Natural killer cell (primary cell): ENCODE results near the gene POR. TPM values are rescaled to one million over a fixed set of nuclear protein-coding genes. Genes with fewer than 3 reads are reported as not detected.

Experiments used
- ATAC-seq, 3 donors: fragments of 150-1000 bp in 2 of 3; fragments of 200-7000 bp in 1 of 3; cut with Tn5 transposase; 1 replicate in 1 of 3; 2 replicates in 2 of 3; pipeline ENCODE4 v1.10.0; 2021; ENCODE audit warnings: mild to moderate bottlenecking in 2 of 3, moderate library complexity in 2 of 3
- DNase-seq, 2 donors: peaks; one replicate each; pipeline versions ENCODE4 v3.0.0 to v3.0.0-alpha.2; 2013 to 2021; ENCODE audit warnings: mixed read lengths in 1 of 2
- H3K27ac ChIP-seq: one replicate; pipeline ENCODE4 v1.5.1; 2013; ENCODE audit warnings: mild to moderate bottlenecking, low read length
- H3K27me3 ChIP-seq: one replicate; pipeline ENCODE4 v1.6.1; 2013; ENCODE audit warnings: low read length; ENCODE audit not compliant: control insufficient read depth, insufficient read depth
- H3K36me3 ChIP-seq: one replicate; pipeline ENCODE4 v1.6.1; 2013; ENCODE audit warnings: low read length; ENCODE audit not compliant: control insufficient read depth, insufficient read depth
- H3K4me1 ChIP-seq: one replicate; pipeline ENCODE4 v1.6.1; 2013; ENCODE audit warnings: low read length; ENCODE audit not compliant: control insufficient read depth, insufficient read depth
- H3K4me3 ChIP-seq: one replicate; pipeline ENCODE4 v1.5.1; 2013; ENCODE audit warnings: low read length
- H3K9me3 ChIP-seq: one replicate; pipeline ENCODE4 v1.6.1; 2013; ENCODE audit warnings: low read length; ENCODE audit not compliant: control insufficient read depth, insufficient read depth
- H3K27ac Mint-ChIP-seq, 2 donors: one replicate each; pipeline ENCODE4 v1.8.0; 2022; ENCODE audit warnings: mild to moderate bottlenecking in 2 of 2, mixed read lengths in 2 of 2, moderate library complexity in 1 of 2
- H3K27me3 Mint-ChIP-seq, 2 donors: one replicate each; pipeline ENCODE4 v1.8.0; 2022; ENCODE audit warnings: low read depth in 2 of 2, mixed read lengths in 2 of 2
- H3K36me3 Mint-ChIP-seq: one replicate; pipeline ENCODE4 v1.8.0; 2022; ENCODE audit warnings: mixed read lengths
- H3K4me1 Mint-ChIP-seq, 2 donors: one replicate each; pipeline ENCODE4 v1.8.0; 2022; ENCODE audit warnings: mixed read lengths in 2 of 2
- H3K4me3 Mint-ChIP-seq: one replicate; pipeline ENCODE4 v1.8.0; 2022; ENCODE audit warnings: mild to moderate bottlenecking, moderate library complexity, mixed read lengths
- H3K9me3 Mint-ChIP-seq, 2 donors: one replicate each; pipeline ENCODE4 v1.8.0; 2022; ENCODE audit warnings: mixed read lengths in 2 of 2
- WGBS: methylation state at CpG from one replicate; pipeline ENCODE4 v1.1.7; 2013; ENCODE audit warnings: missing lambda C conversion rate; ENCODE audit not compliant: insufficient coverage; 5-methylcytosine and 5-hydroxymethylcytosine counted together
- intact Hi-C: fragments of 100-400 bp; cut with micrococcal nuclease; formaldehyde crosslinking; loops from one replicate; pipeline ENCODE4 v1.14.2; 2022
- total RNA-seq, 4 donors: library from RNA; stranded (reverse); fragments of 120-200 nt in 1 of 4; gene quantifications; one replicate each; pipeline versions ENCODE4 v1.2.3 to v1.2.4, GENCODE V29; 2013 to 2022
- TF ChIP-seq, protein P1 (sequence below): fragments of 200-600 bp; IDR thresholded peaks from one replicate; pipeline ENCODE4 v1.8.0; 2022; ENCODE audit warnings: antibody characterized with exemption

POR gene
- total RNA-seq, 3 donors from 2014 or later (not counting 1 experiment from before 2014, with no cell fraction given): 56.0 to 60.5 (median 58.3) TPM

DNA sequence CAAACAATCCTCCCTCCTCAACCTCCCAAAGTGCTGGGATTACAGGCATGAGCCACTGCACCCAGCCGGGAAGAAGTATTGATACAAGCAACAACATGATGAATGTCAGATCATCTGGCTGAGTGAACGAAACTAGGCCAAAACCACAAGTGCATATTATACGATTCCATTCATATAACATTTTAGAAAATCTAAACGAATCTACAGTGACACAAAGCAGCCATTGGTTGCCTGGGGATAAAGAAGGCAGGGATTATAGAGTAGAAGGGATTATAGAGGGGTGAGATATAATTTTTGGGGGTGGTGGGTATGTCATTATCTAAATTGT, 47.6 kb upstream of the POR start:
- intact Hi-C loops: no loop called here
- H3K4me3 Mint-ChIP-seq: no peak overlapping the region
- TF ChIP-seq, protein P1, sequence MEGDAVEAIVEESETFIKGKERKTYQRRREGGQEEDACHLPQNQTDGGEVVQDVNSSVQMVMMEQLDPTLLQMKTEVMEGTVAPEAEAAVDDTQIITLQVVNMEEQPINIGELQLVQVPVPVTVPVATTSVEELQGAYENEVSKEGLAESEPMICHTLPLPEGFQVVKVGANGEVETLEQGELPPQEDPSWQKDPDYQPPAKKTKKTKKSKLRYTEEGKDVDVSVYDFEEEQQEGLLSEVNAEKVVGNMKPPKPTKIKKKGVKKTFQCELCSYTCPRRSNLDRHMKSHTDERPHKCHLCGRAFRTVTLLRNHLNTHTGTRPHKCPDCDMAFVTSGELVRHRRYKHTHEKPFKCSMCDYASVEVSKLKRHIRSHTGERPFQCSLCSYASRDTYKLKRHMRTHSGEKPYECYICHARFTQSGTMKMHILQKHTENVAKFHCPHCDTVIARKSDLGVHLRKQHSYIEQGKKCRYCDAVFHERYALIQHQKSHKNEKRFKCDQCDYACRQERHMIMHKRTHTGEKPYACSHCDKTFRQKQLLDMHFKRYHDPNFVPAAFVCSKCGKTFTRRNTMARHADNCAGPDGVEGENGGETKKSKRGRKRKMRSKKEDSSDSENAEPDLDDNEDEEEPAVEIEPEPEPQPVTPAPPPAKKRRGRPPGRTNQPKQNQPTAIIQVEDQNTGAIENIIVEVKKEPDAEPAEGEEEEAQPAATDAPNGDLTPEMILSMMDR: no peak

DNA sequence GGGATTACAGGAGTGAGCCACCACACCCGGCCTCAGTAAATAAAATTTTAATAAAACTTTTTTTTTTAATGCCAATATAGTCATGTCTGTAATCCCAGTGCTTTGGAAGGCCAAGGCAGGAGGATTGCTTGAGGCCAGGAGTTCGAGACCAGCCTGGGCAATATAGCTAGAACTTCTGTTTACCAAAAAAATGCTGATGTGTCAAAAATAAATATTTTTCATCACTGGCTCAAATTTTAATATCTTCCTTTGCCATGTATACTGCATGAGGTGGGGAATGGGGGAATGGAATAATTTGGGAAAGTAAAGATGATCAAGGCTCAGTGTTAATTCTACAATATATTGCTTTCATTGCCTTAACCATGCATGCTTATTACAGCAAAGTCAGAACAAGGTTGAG, 46.8 kb upstream of the POR start:
- DNase-seq: no peak
- TF ChIP-seq, protein P1: no peak
- Histone ChIP-seq H3K27me3 (no peaks in the 10 kb centered on the region), H3K4me1 (peaks cover 3% of the 10 kb centered on the region), H3K36me3 (no peaks in the 10 kb centered on the region), H3K27ac (no peak overlapping the region), H3K9me3 (no peaks in the 10 kb centered on the region), H3K4me3 (no peak overlapping the region)
- Mint-ChIP-seq H3K27ac (no peak overlapping the region), H3K4me3 (no peak overlapping the region), H3K4me1 (peaks cover 0 to 6% of the 10 kb centered on the region in 2 donors), H3K27me3 (peaks cover 7 to 11% of the 10 kb centered on the region in 2 donors), H3K9me3 (no peaks in the 10 kb centered on the region), H3K36me3 (no peaks in the 10 kb centered on the region)
- no peak for ATAC-seq
- 100% methylated on average over 1 of the region's 2 CpGs for WGBS
- intact Hi-C loops: no loop called here

More for the DNA sequence above, 47.6 kb upstream of the POR start:
- ATAC-seq (no peak), DNase-seq (no peak)
- peaks cover 0 to 6% of the 10 kb centered on the region in 2 donors for H3K4me1 Mint-ChIP-seq
- no peaks in the 10 kb centered on the region for H3K27me3 ChIP-seq
- WGBS: 100% methylated on average over 3 of the region's 4 CpGs
- no peak overlapping the region for H3K27ac ChIP-seq
- peaks cover 7 to 11% of the 10 kb centered on the region in 2 donors for H3K27me3 Mint-ChIP-seq
- H3K36me3 Mint-ChIP-seq: no peaks in the 10 kb centered on the region
- H3K4me1 ChIP-seq: peaks cover 3% of the 10 kb centered on the region
- H3K9me3 ChIP-seq: no peaks in the 10 kb centered on the region
- no peaks in the 10 kb centered on the region for H3K9me3 Mint-ChIP-seq
- H3K36me3 ChIP-seq: no peaks in the 10 kb centered on the region
- no peak overlapping the region for H3K4me3 ChIP-seq
- no peak overlapping the region for H3K27ac Mint-ChIP-seq

DNA sequence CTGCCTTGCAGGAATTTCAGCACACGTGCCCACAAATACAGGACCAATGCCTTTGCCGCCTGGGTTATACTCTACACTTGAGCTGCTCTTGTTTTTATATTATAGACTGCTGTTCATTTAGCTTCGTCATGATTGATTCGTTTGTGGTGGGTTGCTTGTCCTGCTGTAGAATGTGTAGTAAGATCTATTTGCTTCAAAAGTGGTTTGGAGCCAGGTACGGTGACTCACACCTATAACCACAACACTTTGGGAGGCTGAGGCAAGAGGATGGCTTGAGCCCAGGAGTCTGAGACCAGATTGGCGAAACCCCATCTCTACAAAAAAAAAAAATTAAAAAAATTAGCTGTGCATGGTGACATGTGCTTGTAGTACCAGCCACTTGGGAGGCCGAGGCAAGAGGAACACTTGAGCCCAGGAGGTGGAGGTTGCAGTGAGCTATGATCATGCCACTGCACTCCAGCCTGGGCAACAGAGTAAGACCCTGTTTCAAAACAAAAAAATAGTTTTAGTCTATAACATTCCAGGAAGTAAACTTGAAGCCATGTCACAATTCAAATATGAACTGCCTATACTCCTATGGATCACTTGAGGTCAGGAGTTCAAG, 45.1 kb upstream of the POR start:
- peaks cover 3% of the 10 kb centered on the region for H3K4me1 ChIP-seq
- ATAC-seq (no peak), DNase-seq (no peak)
- Mint-ChIP-seq H3K4me3 (no peak overlapping the region), H3K4me1 (peaks cover 0 to 6% of the 10 kb centered on the region in 2 donors), H3K9me3 (no peaks in the 10 kb centered on the region), H3K36me3 (no peaks in the 10 kb centered on the region), H3K27me3 (peaks cover 7% of the 10 kb centered on the region in 2 donors), H3K27ac (no peak overlapping the region)
- WGBS: 88% methylated on average over 4 of the region's 7 CpGs
- no peak overlapping the region for H3K4me3 ChIP-seq
- H3K9me3 ChIP-seq: no peaks in the 10 kb centered on the region
- H3K27ac ChIP-seq: no peak overlapping the region
- TF ChIP-seq, protein P1: no peak
- intact Hi-C loops: no loop called here
- no peaks in the 10 kb centered on the region for H3K27me3 ChIP-seq
- H3K36me3 ChIP-seq: no peaks in the 10 kb centered on the region

DNA sequence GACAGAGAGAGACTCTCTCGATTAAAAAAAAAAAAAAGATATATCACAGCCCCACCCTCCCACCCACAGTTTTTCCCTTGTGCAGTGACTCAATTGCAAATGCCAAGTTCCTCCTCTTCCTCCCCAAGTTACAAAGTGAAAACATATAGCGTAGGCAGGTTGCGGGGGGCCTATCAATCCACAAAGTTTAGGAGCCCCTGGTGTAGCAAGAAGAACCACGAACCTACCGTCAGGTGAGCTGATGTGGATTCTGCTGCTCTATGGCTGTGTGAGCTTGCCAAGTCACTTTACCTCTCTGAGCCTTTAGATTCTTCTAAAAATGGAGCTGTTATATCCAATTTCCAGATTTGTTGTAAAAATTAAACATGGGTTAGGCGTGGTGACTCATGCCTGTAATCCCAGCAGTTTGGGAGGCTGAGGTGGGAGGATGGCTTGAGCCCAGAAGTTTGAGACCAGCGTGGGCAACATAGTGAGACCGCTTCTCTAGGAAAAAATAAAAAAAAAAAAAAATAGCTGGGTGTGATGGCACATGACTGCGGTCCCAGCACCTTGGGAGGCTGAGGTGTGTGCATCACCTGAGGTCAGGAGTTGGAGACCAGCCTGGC, 44.3 kb upstream of the POR start:
- Histone ChIP-seq H3K27ac (no peak overlapping the region), H3K9me3 (no peaks in the 10 kb centered on the region), H3K4me3 (no peak overlapping the region), H3K27me3 (no peaks in the 10 kb centered on the region), H3K4me1 (peaks cover 3% of the 10 kb centered on the region), H3K36me3 (no peaks in the 10 kb centered on the region)
- Mint-ChIP-seq H3K4me1 (peaks cover 0 to 6% of the 10 kb centered on the region in 2 donors), H3K4me3 (no peak overlapping the region), H3K27me3 (peaks cover 7% of the 10 kb centered on the region in 2 donors), H3K9me3 (no peaks in the 10 kb centered on the region), H3K27ac (no peak overlapping the region), H3K36me3 (no peaks in the 10 kb centered on the region)
- intact Hi-C loops: no loop called here
- DNase-seq: no peak
- TF ChIP-seq, protein P1: no peak
- WGBS: 73% methylated on average over 9 of the region's 9 CpGs
- no peak for ATAC-seq
